C4-2B (cell line): ENCODE data around the gene GGT7.

Source experiments
- CTCF ChIP-seq: fragments of 450-650 bp; conservative IDR thresholded peaks from 2 replicates; pipeline ENCODE4 v1.5.1; 2017; ENCODE audit warnings: mild to moderate bottlenecking
- ZFX ChIP-seq: fragments of 450-650 bp; IDR thresholded peaks from 2 replicates; pipeline ENCODE4 v1.6.1; 2017

DNA sequence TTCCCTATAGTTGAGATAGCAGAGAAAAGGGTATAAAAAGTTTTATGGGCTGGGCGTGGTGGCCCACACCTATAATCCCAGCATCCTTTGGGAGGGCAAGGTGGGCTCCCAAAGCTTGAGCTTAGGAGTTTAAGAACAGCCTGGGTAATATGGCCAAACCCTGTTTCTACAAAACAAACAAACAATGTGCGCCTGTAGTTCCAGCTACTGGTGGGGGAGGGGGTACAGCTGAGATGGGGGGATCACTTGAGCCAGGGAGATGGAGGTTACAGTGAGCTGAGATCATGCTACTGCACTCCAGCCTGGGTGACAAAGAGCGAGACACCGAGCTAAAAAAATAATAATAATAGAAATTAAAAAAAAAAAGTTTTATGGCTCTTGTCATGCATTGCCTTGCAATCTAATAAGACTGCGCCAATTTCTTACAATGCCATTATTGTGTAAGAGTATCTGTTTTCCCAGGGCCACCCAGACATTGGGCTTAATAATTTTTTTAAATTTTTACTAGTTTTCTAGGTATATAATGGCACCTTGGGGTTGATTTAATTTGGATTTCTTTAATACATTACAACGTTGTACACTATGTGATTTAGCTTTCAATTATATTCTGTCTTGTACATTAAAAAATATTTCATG is 7.7 kb upstream of the GGT7 start:
- TF ChIP-seq CTCF (no peak), ZFX (no peak)
